HepG2 (cell line): ENCODE results near the gene PEX5L. TPM values are rescaled to one million over a fixed set of nuclear protein-coding genes. Genes with fewer than 3 reads are reported as not detected.
A peak's percentile ranks its signal among the peaks of the same experiment; 100 is the strongest.

Source experiments
- AGO1 ChIP-seq: fragments of 200-400 bp; formaldehyde crosslinking; IDR thresholded peaks from 2 replicates; pipeline ENCODE4 v1.6.1; 2017; ENCODE audit warnings: mild to moderate bottlenecking, low read depth, low read length, moderate library complexity; ENCODE audit not compliant: poor library complexity, severe bottlenecking
- CENPT ChIP-seq: sonication (generic); formaldehyde crosslinking; IDR thresholded peaks from 2 replicates; pipeline ENCODE4 v1.8.0; 2022; ENCODE audit warnings: low read depth, mild to moderate bottlenecking, moderate library complexity, missing genetic modification reagents
- IRX3 ChIP-seq: sonication (generic); formaldehyde crosslinking; IDR thresholded peaks from 2 replicates; pipeline ENCODE4 v1.8.1; 2023; ENCODE audit warnings: mild to moderate bottlenecking, low read depth, missing genetic modification reagents, borderline replicate concordance
- MAFK ChIP-seq, 2 experiments: IDR thresholded peaks in 1 of 2; conservative IDR thresholded peaks in 1 of 2; 2 replicates each; pipeline ENCODE4 v1.6.1; 2011; ENCODE audit warnings: improper control_type of control experiment in 2 of 2, low read length in 2 of 2
- POLR2AphosphoS5 ChIP-seq: IDR thresholded peaks from 2 replicates; pipeline ENCODE4 v1.6.1; 2012; ENCODE audit warnings: low read depth, low read length
- PRDM10 ChIP-seq: sonication (generic); formaldehyde crosslinking; IDR thresholded peaks from 2 replicates; pipeline ENCODE4 v1.4.0; 2020; ENCODE audit warnings: low read depth, missing genetic modification reagents
- RARA ChIP-seq: IDR thresholded peaks from 2 replicates; pipeline ENCODE4 v1.6.1; 2016; ENCODE audit warnings: missing genetic modification reagents, missing compliant biosample characterization
- SMC3 ChIP-seq: IDR thresholded peaks from 2 replicates; pipeline ENCODE4 v1.6.1; 2011; ENCODE audit warnings: low read length, improper control_type of control experiment
- STAG1 ChIP-seq: sonication (generic); formaldehyde crosslinking; IDR thresholded peaks from 2 replicates; pipeline ENCODE4 v1.4.0; 2020; ENCODE audit warnings: missing genetic modification reagents
- TRAFD1 ChIP-seq: sonication (generic); formaldehyde crosslinking; IDR thresholded peaks from 2 replicates; pipeline ENCODE4 v1.5.1; 2020; ENCODE audit warnings: missing genetic modification reagents, mild to moderate bottlenecking, borderline replicate concordance
- ZFY ChIP-seq: sonication (generic); formaldehyde crosslinking; IDR thresholded peaks from 2 replicates; pipeline ENCODE4 v1.4.0; 2020; ENCODE audit warnings: missing genetic modification reagents
- ZNF672 ChIP-seq: sonication (generic); formaldehyde crosslinking; IDR thresholded peaks from 2 replicates; pipeline ENCODE4 v1.8.1; 2022; ENCODE audit warnings: missing genetic modification reagents
- polyA plus RNA-seq, 8 experiments: library from polyadenylated mRNA; depleted of rRNA in 3 of 8; stranded (reverse) in 7 of 8; unstranded in 1 of 8; fragments of >200 nt; fragmentation: Illumina TruSeq in 4 of 8; extraction: Trizol in 4 of 8; gene quantifications; 2 replicates each; pipeline versions ENCODE4 v1.2.1 to v1.2.3, GENCODE V29; 2011 to 2016; ENCODE audit warnings: low read depth in 4 of 8, missing spikeins in 1 of 8, mixed read lengths in 1 of 8; ENCODE audit not compliant: insufficient read depth in 1 of 8
- total RNA-seq, 5 experiments: library from RNA; depleted of rRNA; stranded (reverse); fragments of >200 nt; fragmentation: Illumina TruSeq; extraction: Trizol; gene quantifications; 2 replicates each; pipeline ENCODE4 v1.2.3, GENCODE V29; 2016; ENCODE audit warnings: low read depth in 1 of 5
- TF ChIP-seq, protein P1 (sequence below): sonication (generic); formaldehyde crosslinking; IDR thresholded peaks from 2 replicates; pipeline ENCODE4 v1.5.0; 2020; ENCODE audit warnings: mild to moderate bottlenecking, missing genetic modification reagents, moderate library complexity
- TF ChIP-seq, protein P2 (sequence below): sonication (generic); formaldehyde crosslinking; IDR thresholded peaks from 2 replicates; pipeline ENCODE4 v1.4.0; 2020; ENCODE audit warnings: missing genetic modification reagents, borderline replicate concordance

The PEX5L gene
- total and polyA plus RNA-seq, 2 of the 13 experiments (the other 11 are each of a cell fraction or from before 2014, with no cell fraction given) = not detected

GRCh38 chr3:179750720-179751328 is 285.9 kb downstream of the PEX5L start (continued):
- TF ChIP-seq PRDM10 (CRISPR knock-in tag) = no peak
- TF ChIP-seq TRAFD1 = no peak
- peak; percentile 42 for TF ChIP-seq STAG1 (CRISPR knock-in tag)
- TF ChIP-seq CENPT (CRISPR knock-in tag) = no peak
- TF ChIP-seq, protein P1, sequence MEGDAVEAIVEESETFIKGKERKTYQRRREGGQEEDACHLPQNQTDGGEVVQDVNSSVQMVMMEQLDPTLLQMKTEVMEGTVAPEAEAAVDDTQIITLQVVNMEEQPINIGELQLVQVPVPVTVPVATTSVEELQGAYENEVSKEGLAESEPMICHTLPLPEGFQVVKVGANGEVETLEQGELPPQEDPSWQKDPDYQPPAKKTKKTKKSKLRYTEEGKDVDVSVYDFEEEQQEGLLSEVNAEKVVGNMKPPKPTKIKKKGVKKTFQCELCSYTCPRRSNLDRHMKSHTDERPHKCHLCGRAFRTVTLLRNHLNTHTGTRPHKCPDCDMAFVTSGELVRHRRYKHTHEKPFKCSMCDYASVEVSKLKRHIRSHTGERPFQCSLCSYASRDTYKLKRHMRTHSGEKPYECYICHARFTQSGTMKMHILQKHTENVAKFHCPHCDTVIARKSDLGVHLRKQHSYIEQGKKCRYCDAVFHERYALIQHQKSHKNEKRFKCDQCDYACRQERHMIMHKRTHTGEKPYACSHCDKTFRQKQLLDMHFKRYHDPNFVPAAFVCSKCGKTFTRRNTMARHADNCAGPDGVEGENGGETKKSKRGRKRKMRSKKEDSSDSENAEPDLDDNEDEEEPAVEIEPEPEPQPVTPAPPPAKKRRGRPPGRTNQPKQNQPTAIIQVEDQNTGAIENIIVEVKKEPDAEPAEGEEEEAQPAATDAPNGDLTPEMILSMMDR (CRISPR knock-in tag) = peak; percentile 58
- no peak for TF ChIP-seq RARA (CRISPR knock-in tag)
- no peak for TF ChIP-seq ZNF672 (CRISPR knock-in tag)
- TF ChIP-seq, protein P2, sequence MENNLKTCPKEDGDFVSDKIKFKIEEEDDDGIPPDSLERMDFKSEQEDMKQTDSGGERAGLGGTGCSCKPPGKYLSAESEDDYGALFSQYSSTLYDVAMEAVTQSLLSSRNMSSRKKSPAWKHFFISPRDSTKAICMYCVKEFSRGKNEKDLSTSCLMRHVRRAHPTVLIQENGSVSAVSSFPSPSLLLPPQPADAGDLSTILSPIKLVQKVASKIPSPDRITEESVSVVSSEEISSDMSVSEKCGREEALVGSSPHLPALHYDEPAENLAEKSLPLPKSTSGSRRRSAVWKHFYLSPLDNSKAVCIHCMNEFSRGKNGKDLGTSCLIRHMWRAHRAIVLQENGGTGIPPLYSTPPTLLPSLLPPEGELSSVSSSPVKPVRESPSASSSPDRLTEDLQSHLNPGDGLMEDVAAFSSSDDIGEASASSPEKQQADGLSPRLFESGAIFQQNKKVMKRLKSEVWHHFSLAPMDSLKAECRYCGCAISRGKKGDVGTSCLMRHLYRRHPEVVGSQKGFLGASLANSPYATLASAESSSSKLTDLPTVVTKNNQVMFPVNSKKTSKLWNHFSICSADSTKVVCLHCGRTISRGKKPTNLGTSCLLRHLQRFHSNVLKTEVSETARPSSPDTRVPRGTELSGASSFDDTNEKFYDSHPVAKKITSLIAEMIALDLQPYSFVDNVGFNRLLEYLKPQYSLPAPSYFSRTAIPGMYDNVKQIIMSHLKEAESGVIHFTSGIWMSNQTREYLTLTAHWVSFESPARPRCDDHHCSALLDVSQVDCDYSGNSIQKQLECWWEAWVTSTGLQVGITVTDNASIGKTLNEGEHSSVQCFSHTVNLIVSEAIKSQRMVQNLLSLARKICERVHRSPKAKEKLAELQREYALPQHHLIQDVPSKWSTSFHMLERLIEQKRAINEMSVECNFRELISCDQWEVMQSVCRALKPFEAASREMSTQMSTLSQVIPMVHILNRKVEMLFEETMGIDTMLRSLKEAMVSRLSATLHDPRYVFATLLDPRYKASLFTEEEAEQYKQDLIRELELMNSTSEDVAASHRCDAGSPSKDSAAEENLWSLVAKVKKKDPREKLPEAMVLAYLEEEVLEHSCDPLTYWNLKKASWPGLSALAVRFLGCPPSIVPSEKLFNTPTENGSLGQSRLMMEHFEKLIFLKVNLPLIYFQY (CRISPR knock-in tag) = no peak
- no peak for TF ChIP-seq POLR2AphosphoS5
- TF ChIP-seq IRX3 = no peak
- TF ChIP-seq AGO1 = no peak
- no peak for TF ChIP-seq MAFK (conservative IDR thresholded peaks at IDR 0.05 in 1 of 2, IDR thresholded peaks at IDR 0.05 in 1 of 2; ENCODE audit: low read length in 2 of 2)
- peak; percentile 6; the same call in 1 of the 2 replicates for TF ChIP-seq SMC3
- TF ChIP-seq ZFY (CRISPR knock-in tag) = no peak
